Activated CD4-positive, alpha-beta T cell treated with anti-CD3 and anti-CD28 coated beads, Interleukin-2, amount 10 ng/mL, durations not matched to agents 24 days and 14 days (primary cell): Measurements from ENCODE around the gene TSKU. TPM values are rescaled to one million over a fixed set of nuclear protein-coding genes. Genes with fewer than 3 reads are reported as not detected.

Source experiments
- DNase-seq: peaks from one replicate; pipeline ENCODE4 v3.0.0; 2022
- H3K27ac Mint-ChIP-seq: one replicate; pipeline ENCODE4 v1.8.0; 2022; ENCODE audit warnings: mild to moderate bottlenecking, mixed read lengths
- H3K27me3 Mint-ChIP-seq: one replicate; pipeline ENCODE4 v1.8.0; 2022; ENCODE audit warnings: mixed read lengths
- H3K36me3 Mint-ChIP-seq: one replicate; pipeline ENCODE4 v1.8.0; 2022; ENCODE audit warnings: low read depth, mild to moderate bottlenecking, mixed read lengths
- H3K4me1 Mint-ChIP-seq: one replicate; pipeline ENCODE4 v1.8.0; 2021; ENCODE audit warnings: mixed read lengths
- H3K4me3 Mint-ChIP-seq: one replicate; pipeline ENCODE4 v1.8.0; 2022; ENCODE audit warnings: mild to moderate bottlenecking, moderate library complexity, mixed read lengths
- H3K9me3 Mint-ChIP-seq: one replicate; pipeline ENCODE4 v1.8.0; 2021; ENCODE audit warnings: mixed read lengths
- intact Hi-C: fragments of 100-400 bp; cut with micrococcal nuclease; formaldehyde crosslinking; loops from one replicate; pipeline ENCODE4 v1.15.1; 2023
- total RNA-seq: library from RNA; stranded (reverse); gene quantifications from 2 replicates; pipeline ENCODE4 v1.2.3, GENCODE V29; 2022

Gene TSKU
- total RNA-seq, 1 donor from 2014 or later, result 5.2 TPM

GRCh38 chr11:76769645-76770586 lies 13.2 kb upstream of the TSKU start:
- no peak for DNase-seq
- Mint-ChIP-seq H3K4me3 (no peak overlapping the region), H3K4me1 (peaks cover 29% of the 10 kb centered on the region), H3K27ac (no peak overlapping the region), H3K36me3 (no peaks in the 10 kb centered on the region), H3K9me3 (peaks cover 6% of the 10 kb centered on the region), H3K27me3 (peaks cover 3% of the 10 kb centered on the region)
- intact Hi-C loops, result loop anchor here (2.0 kb wide), 1 partner anchor 13 kb away; the partner anchor contains the start of gene TSKU

DNA sequence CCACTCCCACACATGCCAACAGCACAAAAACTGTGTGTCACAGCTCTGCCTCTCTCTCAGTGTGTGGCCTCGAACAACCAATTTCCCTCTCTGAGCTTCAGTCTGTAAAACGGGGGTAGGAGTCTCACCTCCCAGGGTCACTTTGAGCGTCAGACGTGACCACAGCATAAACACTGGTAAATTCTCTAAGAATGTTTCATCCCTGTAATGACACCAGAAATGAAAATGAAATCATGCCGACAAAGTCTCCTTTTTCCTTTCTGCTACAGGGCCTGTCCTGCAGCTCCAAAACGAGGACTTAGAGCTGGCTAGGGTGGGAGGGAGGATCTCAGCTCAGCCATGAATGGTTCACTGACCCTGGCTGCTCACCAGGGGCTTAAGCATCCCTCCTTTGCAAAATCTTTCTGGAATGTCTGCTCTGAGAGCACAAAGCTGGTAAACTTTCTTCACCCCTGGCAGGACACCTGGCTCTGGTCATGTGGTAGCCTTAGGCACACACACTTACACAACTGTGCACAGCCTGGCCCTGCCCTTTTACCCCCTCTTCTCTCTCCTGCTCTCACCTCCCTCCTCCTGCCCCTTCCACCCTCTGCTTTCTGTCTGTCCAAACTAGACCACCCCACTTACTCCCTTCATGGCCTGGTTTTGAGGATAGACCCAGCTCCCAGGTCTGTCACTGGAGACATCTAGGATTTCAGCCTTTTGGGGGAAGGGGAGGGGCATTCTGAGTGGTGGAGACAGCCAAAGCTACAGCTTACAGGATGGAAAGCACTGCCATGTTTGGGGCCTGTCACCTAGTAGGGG lies 12.3 kb upstream of the TSKU start:
- no peak for DNase-seq
- Mint-ChIP-seq H3K4me1 (peaks cover 29% of the 10 kb centered on the region), H3K27me3 (no peaks in the 10 kb centered on the region), H3K9me3 (peaks cover 6% of the 10 kb centered on the region), H3K4me3 (no peak overlapping the region), H3K27ac (peak overlapping the region; percentile 32), H3K36me3 (no peaks in the 10 kb centered on the region)
- intact Hi-C loops, result no loop called here

DNA sequence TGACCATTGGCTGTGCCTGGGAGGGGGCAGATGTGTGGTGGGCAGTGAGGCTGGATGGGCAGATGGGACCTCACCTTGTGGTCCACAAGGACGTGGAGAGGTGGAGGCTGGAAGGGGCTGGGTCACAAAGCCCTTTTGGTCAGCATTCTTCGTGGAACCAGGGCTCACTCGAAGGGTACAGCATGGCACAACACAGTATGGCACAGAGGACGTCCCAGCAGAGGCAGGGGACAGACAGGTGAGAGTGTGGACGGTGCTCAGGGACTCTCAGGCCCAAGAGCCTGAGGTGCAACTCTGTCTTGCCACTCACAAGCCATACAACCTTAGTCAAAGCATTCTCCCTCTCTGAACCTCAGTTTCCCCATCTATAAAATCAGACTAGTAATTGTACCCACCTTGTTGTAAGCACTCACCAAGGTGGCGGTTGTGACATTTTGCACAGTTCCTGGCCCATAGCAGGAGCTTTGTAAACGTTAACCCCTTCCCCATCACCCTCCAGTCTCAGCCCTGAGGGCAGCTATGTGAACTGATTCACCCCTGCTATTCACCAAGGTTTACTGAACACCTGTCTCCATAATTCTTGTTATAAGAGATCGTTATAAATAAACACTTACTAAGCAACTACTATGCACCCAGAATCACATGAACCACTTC lies 11.6 kb upstream of the TSKU start:
- H3K27ac Mint-ChIP-seq, result no peak overlapping the region
- H3K36me3 Mint-ChIP-seq, result peaks cover 2% of the 10 kb centered on the region
- H3K4me1 Mint-ChIP-seq, result peaks cover 29% of the 10 kb centered on the region

DNA sequence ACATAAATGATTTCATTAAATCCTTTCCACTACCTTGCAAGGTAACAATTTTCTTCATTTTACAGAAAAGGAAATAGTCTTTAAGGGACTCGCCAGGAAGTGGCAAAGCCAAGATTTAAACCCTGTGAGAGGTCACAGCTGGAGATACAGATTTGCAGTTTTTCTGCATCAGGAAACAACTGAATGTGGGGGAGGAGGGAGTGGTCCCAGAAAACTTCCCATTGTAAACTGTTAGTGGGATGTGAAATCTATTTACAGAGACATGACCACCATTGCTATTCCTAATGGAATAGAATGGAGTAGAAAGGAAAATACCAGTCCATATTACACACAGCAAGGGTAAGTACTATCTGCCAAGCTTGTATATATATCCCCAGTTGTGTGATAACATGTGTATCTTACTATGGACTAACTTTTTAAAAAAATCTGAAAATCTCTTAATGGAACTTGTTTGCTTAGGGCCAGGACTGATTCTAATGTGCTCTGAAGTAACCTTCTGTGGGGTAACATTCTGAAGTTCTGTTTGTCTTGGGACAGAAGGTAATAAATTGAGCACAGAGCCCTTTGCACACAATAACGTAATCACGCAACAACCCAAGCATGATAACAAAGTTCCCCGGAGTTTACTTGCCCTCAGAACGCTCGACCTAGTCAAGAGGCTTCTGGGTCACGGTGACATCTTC lies 10.9 kb upstream of the TSKU start:
- no peak for DNase-seq
- intact Hi-C loops, result no loop called here
- no peak overlapping the region for H3K27ac Mint-ChIP-seq
- peaks cover 8% of the 10 kb centered on the region for H3K27me3 Mint-ChIP-seq
- H3K4me1 Mint-ChIP-seq, result peaks cover 25% of the 10 kb centered on the region
- peaks cover 4% of the 10 kb centered on the region for H3K36me3 Mint-ChIP-seq
- H3K4me3 Mint-ChIP-seq, result no peak overlapping the region
- peaks cover 15% of the 10 kb centered on the region for H3K9me3 Mint-ChIP-seq

More for the DNA sequence above, 11.6 kb upstream of the TSKU start:
- Mint-ChIP-seq H3K27me3 (peaks cover 2% of the 10 kb centered on the region), H3K9me3 (peaks cover 8% of the 10 kb centered on the region), H3K4me3 (no peak overlapping the region)
- intact Hi-C loops, result no loop called here
- no peak for DNase-seq

DNA sequence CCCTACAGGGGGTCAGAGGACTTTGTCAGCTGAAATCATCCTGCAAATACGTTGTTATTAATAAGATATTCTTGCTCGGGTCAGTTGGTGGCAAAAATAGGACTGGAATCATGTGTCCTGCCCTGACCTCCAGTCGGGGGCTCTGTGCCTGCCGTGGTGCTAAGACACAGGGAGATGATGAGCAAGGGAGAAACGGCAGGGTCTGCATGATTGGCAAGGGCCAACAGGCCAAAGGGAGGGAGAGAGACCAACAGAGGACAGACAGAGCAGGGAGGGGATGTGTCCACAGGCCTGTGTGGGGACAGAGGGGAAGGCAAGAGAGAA lies 10.4 kb upstream of the TSKU start:
- Mint-ChIP-seq H3K27me3 (peaks cover 12% of the 10 kb centered on the region), H3K9me3 (peaks cover 19% of the 10 kb centered on the region), H3K36me3 (peaks cover 7% of the 10 kb centered on the region), H3K4me1 (peaks cover 21% of the 10 kb centered on the region), H3K4me3 (no peak overlapping the region), H3K27ac (no peak overlapping the region)
- intact Hi-C loops, result no loop called here
- DNase-seq, result no peak

DNA sequence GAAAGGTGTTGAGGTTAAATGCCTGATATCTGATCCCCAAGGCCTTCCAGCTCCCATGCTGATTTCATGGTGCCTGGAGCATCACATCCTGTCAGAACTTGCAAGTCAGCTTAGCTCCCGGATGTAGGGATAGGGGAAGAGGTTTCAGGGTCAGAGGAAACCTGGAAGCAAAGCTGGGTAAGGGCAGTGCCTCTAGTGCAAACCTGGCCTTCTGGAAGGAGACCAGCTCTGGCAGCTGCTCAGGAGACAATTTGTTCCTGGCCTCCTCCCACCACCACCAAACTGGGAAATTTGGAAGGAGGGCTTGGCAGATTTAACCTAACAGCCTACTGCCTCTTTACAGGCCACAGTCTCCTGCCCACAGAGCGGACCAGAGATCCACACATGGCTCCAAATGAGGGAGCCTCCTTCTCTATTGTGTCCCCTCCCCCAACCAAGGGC lies 9.2 kb upstream of the TSKU start:
- intact Hi-C loops, result no loop called here
- Mint-ChIP-seq H3K27me3 (peaks cover 23% of the 10 kb centered on the region), H3K27ac (no peak overlapping the region), H3K4me1 (peaks cover 10% of the 10 kb centered on the region), H3K9me3 (peaks cover 19% of the 10 kb centered on the region), H3K36me3 (peaks cover 7% of the 10 kb centered on the region), H3K4me3 (no peak overlapping the region)
- no peak for DNase-seq

GRCh38 chr11:76776472-76776871 lies 6.7 kb upstream of the TSKU start:
- H3K27me3 Mint-ChIP-seq, result peaks cover 35% of the 10 kb centered on the region
- H3K4me3 Mint-ChIP-seq, result no peak overlapping the region
- peaks cover 7% of the 10 kb centered on the region for H3K36me3 Mint-ChIP-seq
- no peak for DNase-seq
- intact Hi-C loops, result no loop called here
- no peak overlapping the region for H3K27ac Mint-ChIP-seq
- peaks cover 19% of the 10 kb centered on the region for H3K9me3 Mint-ChIP-seq
- peaks cover 13% of the 10 kb centered on the region for H3K4me1 Mint-ChIP-seq

- H3K4me3 Mint-ChIP-seq, result no peak overlapping the region
- DNase-seq, result no peak
- H3K4me1 Mint-ChIP-seq, result peaks cover 12% of the 10 kb centered on the region
- no peak overlapping the region for H3K27ac Mint-ChIP-seq
- H3K27me3 Mint-ChIP-seq, result peaks cover 36% of the 10 kb centered on the region
- intact Hi-C loops, result no loop called here
- H3K36me3 Mint-ChIP-seq, result peaks cover 7% of the 10 kb centered on the region
- H3K9me3 Mint-ChIP-seq, result peaks cover 19% of the 10 kb centered on the region
These were observed 5.9 kb upstream of the TSKU start for GRCh38 chr11:76777305-76777704.

DNA sequence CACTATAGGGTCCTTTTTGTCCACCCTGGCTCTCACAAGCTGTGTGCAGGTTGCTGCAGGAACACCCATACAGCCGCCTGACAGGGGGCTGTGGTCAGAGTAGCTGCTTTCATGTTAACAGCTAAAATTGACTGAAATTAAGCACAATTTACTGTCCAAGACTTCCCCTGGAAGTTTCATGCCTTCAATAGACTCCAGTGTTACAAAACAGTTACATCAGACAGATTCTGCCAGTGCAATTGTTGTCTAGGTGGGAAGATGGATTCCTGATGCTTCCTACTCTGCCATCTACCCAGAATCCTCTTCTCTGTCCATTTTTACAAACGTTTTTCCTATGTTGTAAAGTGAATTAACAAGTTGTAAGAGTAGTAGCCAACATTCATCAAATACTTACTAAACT lies 5.3 kb upstream of the TSKU start:
- no peak for DNase-seq
- peaks cover 17% of the 10 kb centered on the region for H3K4me1 Mint-ChIP-seq
- H3K4me3 Mint-ChIP-seq, result no peak overlapping the region
- H3K27me3 Mint-ChIP-seq, result peaks cover 41% of the 10 kb centered on the region
- H3K36me3 Mint-ChIP-seq, result peaks cover 7% of the 10 kb centered on the region
- H3K27ac Mint-ChIP-seq, result no peak overlapping the region
- peaks cover 19% of the 10 kb centered on the region for H3K9me3 Mint-ChIP-seq
- intact Hi-C loops, result no loop called here

DNA sequence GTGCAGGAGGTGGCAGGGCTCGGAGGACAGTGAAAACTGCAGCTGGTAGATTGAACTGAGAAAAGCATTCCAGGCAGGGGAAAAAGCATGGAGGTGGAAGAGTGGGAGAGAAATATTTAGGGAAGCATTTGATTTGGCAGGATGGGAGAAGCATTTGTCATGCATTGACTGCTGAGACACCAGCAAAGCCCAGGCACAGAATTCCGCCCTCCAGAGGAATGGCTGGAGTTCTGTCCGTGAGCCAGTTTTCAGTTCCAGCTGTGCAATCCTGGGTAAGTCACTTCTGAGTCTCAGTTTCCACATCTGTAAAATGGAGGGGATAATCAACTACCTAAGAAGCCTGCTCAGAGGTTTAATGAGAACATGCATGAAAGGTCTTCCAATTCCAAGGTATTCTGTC lies 4.3 kb upstream of the TSKU start:
- no peak for DNase-seq
- Mint-ChIP-seq H3K9me3 (peaks cover 19% of the 10 kb centered on the region), H3K36me3 (peaks cover 7% of the 10 kb centered on the region), H3K27me3 (peaks cover 42% of the 10 kb centered on the region), H3K27ac (no peak overlapping the region), H3K4me3 (no peak overlapping the region), H3K4me1 (peaks cover 18% of the 10 kb centered on the region)
- intact Hi-C loops, result no loop called here

GRCh38 chr11:76781046-76781801 lies 1.9 kb upstream of the TSKU start:
- Mint-ChIP-seq H3K27ac (peak overlapping the region; percentile 42), H3K9me3 (peaks cover 13% of the 10 kb centered on the region), H3K4me3 (no peak overlapping the region), H3K36me3 (peaks cover 7% of the 10 kb centered on the region), H3K4me1 (peaks cover 29% of the 10 kb centered on the region), H3K27me3 (peaks cover 60% of the 10 kb centered on the region)
- intact Hi-C loops, result no loop called here
- DNase-seq, result no peak

GRCh38 chr11:76781807-76782530 lies 1.2 kb upstream of the TSKU start:
- intact Hi-C loops, result loop anchor here (2.0 kb wide), 1 partner anchor 13 kb away; no protein-coding TSS in a partner anchor
- no peak for DNase-seq
- peaks cover 58% of the 10 kb centered on the region for H3K27me3 Mint-ChIP-seq
- peaks cover 31% of the 10 kb centered on the region for H3K4me1 Mint-ChIP-seq
- peaks cover 6% of the 10 kb centered on the region for H3K36me3 Mint-ChIP-seq
- H3K27ac Mint-ChIP-seq, result no peak overlapping the region
- peaks cover 7% of the 10 kb centered on the region for H3K9me3 Mint-ChIP-seq
- peak overlapping the region; percentile 82 for H3K4me3 Mint-ChIP-seq
